Stomach (tissue), 9 donors: ENCODE measurements around the gene CDK11A. TPM values are rescaled to one million over a fixed set of nuclear protein-coding genes. Genes with fewer than 3 reads are reported as not detected.

Source experiments
- DNase-seq, 2 donors: peaks; one replicate each; pipeline versions ENCODE4 v3.0.0 to v3.0.0-alpha.2; 2013 to 2019
- H3K27ac ChIP-seq, 5 donors: fragments of 200-600 bp in 4 of 5; sonication (generic) in 4 of 5; one replicate each; pipeline ENCODE4 v1.5.1; 2013 to 2019; ENCODE audit warnings: mild to moderate bottlenecking in 1 of 5, moderate library complexity in 1 of 5
- H3K27me3 ChIP-seq, 3 donors: fragments of 200-600 bp; sonication (generic); one replicate each; pipeline ENCODE4 v1.5.1; 2017 to 2019; ENCODE audit warnings: mixed run types in 1 of 3
- H3K36me3 ChIP-seq, 4 donors: fragments of 200-600 bp; sonication (generic); 1 replicate in 3 of 4; 2 replicates in 1 of 4; pipeline ENCODE4 v1.5.1; 2016 to 2019
- H3K4me1 ChIP-seq, 4 donors: fragments of 200-600 bp; sonication (generic); one replicate each; pipeline ENCODE4 v1.5.1; 2016 to 2019
- H3K4me3 ChIP-seq, 4 donors: fragments of 200-600 bp; sonication (generic) in 3 of 4; one replicate each; pipeline ENCODE4 v1.5.1; 2016 to 2019; ENCODE audit warnings: mild to moderate bottlenecking in 1 of 4
- H3K9me3 ChIP-seq, 4 donors: fragments of 200-600 bp; sonication (generic); one replicate each; pipeline ENCODE4 v1.5.1; 2016 to 2019
- EP300 ChIP-seq: sonication (generic); formaldehyde crosslinking; IDR thresholded peaks from one replicate; pipeline ENCODE4 v1.6.1; 2017; ENCODE audit warnings: antibody characterized with exemption
- POLR2A ChIP-seq, 4 donors: fragments of 450-650 bp; IDR thresholded peaks; one replicate each; pipeline ENCODE4 v1.6.1; 2016; ENCODE audit warnings: antibody characterized with exemption in 4 of 4, control low read depth in 2 of 4, mild to moderate bottlenecking in 1 of 4, moderate library complexity in 1 of 4
- POLR2AphosphoS5 ChIP-seq, 3 donors: sonication (generic); formaldehyde crosslinking; IDR thresholded peaks; one replicate each; pipeline ENCODE4 v1.6.1; 2016; ENCODE audit warnings: antibody characterized with exemption in 3 of 3
- WGBS, 5 donors: extraction: QIAGEN DNeasy Blood & Tissue Kit in 3 of 5; methylation state at CpG; one replicate each; pipeline versions ENCODE4 v1.1.5 to v1.1.7; 2013 to 2018; 5-methylcytosine and 5-hydroxymethylcytosine counted together
- intact Hi-C: fragments of 100-400 bp; cut with DNase I; formaldehyde crosslinking; loops from one replicate; pipeline ENCODE4 v1.15.1; 2023; ENCODE audit warnings: low total_unique reads
- polyA plus RNA-seq, 3 donors: library from polyadenylated mRNA; stranded (reverse); fragments of 200-250 nt; gene quantifications; one replicate each; pipeline ENCODE4 v1.2.3, GENCODE V29; 2013
- total RNA-seq, 5 donors: library from RNA; depleted of rRNA; stranded (reverse); fragments of >200 nt; gene quantifications; one replicate each; pipeline versions ENCODE4 v1.1.0 to v1.2.3, GENCODE V29; 2014 to 2016
- TF ChIP-seq, protein P1 (sequence below), 7 experiments: fragments of 450-650 bp in 4 of 7; fragments of 200-600 bp in 3 of 7; sonication (generic) in 3 of 7; IDR thresholded peaks; one replicate each; pipeline ENCODE4 v1.5.1; 2016 to 2019; ENCODE audit warnings: antibody characterized with exemption in 7 of 7, control low read depth in 2 of 7, mild to moderate bottlenecking in 1 of 7
- donor health status: healthy with polysubstance abuse.
- donor health status: Bipolar disorder and iron deficiency.
- donor health status: healthy.

The CDK11A gene
- total and polyA plus RNA-seq, 8 donors: 27.3 to 233 (median 57.4) TPM

DNA sequence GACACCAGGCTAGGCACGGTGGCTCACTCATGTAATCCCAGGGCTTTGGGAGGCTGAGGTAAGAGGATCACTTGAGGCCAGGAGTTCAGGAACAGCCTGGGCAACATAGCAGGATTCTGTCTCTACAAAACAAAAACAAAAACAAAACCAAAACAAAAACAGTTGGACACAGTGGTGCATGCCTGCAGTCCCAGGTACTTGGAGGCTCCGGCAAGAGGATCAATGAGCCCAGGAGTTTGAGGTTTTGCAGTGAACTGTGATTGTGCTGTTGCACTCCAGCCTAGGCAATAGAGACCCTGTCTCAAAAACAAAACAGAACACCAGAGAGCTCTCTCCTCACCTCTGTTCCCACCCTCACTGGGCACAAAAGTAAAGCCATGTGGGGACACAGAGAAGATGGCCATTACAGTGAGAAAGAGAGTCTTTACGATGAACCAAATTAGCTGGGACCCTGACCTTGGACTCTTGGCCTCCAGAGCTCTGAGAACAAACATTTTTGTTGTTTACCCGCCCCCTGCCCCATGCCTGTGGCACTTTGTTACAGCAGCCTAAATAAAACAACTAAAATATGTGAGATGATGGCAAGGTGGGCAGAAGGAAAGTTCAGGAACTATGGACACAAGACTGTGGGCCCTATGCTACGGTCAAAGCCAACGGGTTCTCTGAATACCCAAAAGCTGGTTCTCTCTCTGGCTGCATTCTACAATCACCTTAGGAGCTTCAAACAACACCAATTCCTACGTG, 44.3 kb upstream of the CDK11A start:
- WGBS, 5 donors: 92 to 96% (median 92%) methylated on average over 7 of the region's 7 CpGs
- Histone ChIP-seq H3K9me3 (peaks cover 0 to 7% (median 3%) of the 10 kb centered on the region in 4 donors), H3K4me3 (no peak overlapping the region), H3K4me1 (peaks cover 0 to 5% (median 2%) of the 10 kb centered on the region in 4 donors), H3K36me3 (peaks cover 30 to 77% (median 65%) of the 10 kb centered on the region in 4 donors), H3K27me3 (no peaks in the 10 kb centered on the region), H3K27ac (no peak overlapping the region)
- no peak for DNase-seq
- TF ChIP-seq POLR2AphosphoS5 (IDR thresholded peaks at IDR 0.05): no peak
- TF ChIP-seq EP300: no peak
- TF ChIP-seq, protein P1, sequence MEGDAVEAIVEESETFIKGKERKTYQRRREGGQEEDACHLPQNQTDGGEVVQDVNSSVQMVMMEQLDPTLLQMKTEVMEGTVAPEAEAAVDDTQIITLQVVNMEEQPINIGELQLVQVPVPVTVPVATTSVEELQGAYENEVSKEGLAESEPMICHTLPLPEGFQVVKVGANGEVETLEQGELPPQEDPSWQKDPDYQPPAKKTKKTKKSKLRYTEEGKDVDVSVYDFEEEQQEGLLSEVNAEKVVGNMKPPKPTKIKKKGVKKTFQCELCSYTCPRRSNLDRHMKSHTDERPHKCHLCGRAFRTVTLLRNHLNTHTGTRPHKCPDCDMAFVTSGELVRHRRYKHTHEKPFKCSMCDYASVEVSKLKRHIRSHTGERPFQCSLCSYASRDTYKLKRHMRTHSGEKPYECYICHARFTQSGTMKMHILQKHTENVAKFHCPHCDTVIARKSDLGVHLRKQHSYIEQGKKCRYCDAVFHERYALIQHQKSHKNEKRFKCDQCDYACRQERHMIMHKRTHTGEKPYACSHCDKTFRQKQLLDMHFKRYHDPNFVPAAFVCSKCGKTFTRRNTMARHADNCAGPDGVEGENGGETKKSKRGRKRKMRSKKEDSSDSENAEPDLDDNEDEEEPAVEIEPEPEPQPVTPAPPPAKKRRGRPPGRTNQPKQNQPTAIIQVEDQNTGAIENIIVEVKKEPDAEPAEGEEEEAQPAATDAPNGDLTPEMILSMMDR (IDR thresholded peaks at IDR 0.05): no peak
- no peak for TF ChIP-seq POLR2A (IDR thresholded peaks at IDR 0.05)
- intact Hi-C loops: loop anchor here (10.0 kb wide), 1 partner anchor 136 kb away; no protein-coding TSS in a partner anchor

DNA sequence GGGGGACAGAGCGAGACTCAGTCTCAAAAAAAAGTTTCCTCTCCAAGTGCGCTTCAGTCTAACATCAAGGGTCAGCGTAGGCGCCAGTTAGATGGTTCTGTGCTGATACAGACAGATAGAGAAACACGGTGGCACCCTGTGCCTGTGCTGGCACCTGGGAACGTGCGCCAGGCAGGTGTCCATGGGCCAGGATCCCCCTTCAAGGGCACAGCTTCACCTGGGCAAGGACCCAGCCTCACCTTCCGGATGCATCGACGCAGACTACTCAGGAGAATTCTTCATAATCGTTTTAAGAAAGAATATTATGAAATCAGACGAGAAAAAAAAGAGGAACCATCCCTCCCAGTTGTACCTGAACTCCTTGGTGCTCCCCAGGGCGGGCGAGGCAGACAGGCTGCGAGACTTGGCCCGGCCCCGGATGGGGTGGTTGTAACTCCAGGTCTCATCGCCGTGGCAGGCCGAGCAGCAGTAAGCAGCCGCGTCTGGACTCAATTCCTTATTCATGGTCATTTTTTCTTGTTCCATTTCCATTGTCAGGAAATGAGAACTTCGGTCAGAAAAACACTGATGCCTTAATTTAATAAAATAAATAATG, 40.8 kb upstream of the CDK11A start:
- TF ChIP-seq POLR2AphosphoS5 (IDR thresholded peaks at IDR 0.05): no peak
- 85 to 88% (median 87%) methylated on average over 22 to 23 of the region's 23 CpGs for WGBS, 5 donors
- Histone ChIP-seq H3K27ac (no peak overlapping the region), H3K9me3 (no peaks in the 10 kb centered on the region), H3K27me3 (no peaks in the 10 kb centered on the region), H3K36me3 (peaks cover 40 to 84% (median 74%) of the 10 kb centered on the region in 4 donors), H3K4me3 (no peak overlapping the region), H3K4me1 (peaks cover under 1 to 8% (median 4%) of the 10 kb centered on the region in 4 donors)
- no peak for DNase-seq
- intact Hi-C loops: loop anchor here (10.0 kb wide), 1 partner anchor 140 kb away; no protein-coding TSS in a partner anchor

DNA sequence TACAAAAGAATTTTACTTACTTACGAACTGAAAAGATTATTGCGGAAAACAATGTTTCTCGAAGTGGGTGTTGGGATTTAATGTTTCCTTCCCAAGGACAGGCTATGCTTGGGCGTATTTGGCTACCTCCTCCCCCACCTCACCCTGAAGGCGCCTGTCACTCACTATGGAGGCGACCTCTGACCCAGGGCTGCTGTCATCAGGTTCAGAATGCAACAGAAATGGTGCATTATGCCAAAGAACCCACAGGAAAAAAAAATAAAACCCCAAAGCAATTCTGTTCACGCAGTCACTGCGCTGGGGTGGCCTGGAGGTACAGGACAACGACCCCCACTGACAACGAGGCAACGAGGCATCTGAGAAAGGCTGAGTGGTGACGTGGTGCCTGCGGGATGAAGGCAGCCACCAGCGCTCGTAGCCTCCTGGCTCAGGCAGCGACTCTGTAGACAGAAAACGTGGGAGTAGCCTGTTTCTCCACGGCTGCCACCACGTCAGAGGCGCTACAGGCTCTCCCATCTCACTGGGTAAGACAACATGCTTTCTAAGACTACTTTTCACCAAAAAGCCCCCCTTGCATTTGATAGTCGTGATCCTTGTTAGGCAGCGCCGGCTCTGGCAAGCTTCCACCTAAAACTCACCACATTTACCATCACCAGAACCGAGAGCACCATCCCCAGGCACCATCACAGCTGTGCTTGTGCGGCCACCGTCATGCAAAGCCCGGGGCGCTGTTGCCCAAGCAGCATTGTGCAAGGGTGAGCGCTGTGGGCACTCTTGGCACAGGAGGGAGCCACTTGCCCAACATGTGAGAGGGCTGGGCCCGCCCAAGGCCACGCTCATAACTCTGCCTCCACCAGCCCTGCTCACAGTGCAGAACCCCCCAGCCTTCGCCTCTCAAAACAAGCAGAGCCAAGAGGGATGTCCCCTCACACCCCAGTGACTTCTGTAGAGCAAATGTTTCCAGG, 39.8 kb upstream of the CDK11A start:
- Histone ChIP-seq H3K27me3 (no peaks in the 10 kb centered on the region), H3K27ac (no peak overlapping the region), H3K4me3 (no peak overlapping the region), H3K4me1 (peaks cover 10 to 19% (median 14%) of the 10 kb centered on the region in 4 donors), H3K36me3 (peaks cover 47 to 88% (median 78%) of the 10 kb centered on the region in 4 donors), H3K9me3 (no peaks in the 10 kb centered on the region)
- TF ChIP-seq POLR2AphosphoS5 (IDR thresholded peaks at IDR 0.05): no peak
- TF ChIP-seq EP300: no peak
- TF ChIP-seq, protein P1 (IDR thresholded peaks at IDR 0.05): no peak
- no peak for TF ChIP-seq POLR2A (IDR thresholded peaks at IDR 0.05)
- intact Hi-C loops: loop anchor here (10.0 kb wide), 1 partner anchor 141 kb away; no protein-coding TSS in a partner anchor
- peak in 1 of 2 donors; percentile 52 for DNase-seq
- 84 to 89% (median 86%) methylated on average over 20 to 32 of the region's 32 CpGs for WGBS, 5 donors

DNA sequence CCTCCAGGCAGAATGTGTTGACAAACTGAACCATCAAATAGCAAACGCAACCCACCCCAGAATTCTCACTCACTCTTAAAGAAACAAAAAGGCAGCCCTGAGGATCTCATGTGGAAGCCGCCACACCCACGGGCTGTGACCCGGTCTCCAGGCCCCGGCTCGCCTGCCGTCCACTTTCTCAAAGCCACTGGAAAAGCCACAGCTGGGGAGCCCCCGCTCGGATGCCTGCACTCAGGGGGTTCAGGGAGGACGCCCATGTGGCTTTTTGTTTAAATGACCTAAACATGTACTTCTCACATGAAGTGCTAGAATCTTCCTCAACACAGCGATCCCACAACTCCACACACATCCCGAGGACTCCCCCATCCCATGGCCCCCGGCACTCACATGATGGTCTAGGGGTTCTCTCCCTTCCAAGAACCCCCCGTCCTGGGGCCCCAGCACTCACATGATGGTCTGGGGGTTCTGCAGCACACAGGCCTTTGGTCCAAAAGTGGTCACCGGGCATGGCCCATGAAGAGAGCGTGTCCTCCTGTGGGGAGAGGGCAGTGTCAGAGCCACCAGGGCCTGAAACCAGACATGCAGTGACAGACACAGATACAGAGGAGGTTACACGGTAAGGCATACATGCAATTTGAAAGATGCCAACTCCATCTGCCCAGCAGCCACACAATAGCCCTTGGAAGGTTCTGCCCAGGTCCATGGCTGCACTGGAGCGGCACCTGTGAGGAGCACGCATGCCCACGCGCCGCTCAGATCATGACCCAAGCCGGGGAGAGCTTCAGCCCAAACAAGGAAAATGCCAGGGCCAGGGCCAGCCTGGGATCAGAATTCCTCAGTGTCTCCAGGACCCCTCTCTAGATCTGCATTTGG, 37.6 kb upstream of the CDK11A start:
- Histone ChIP-seq H3K27ac (peak overlapping the region in 1 of 5 donors; percentile 18), H3K36me3 (peaks cover 52 to 86% (median 82%) of the 10 kb centered on the region in 4 donors), H3K4me1 (peaks cover 23 to 37% (median 32%) of the 10 kb centered on the region in 4 donors), H3K9me3 (no peaks in the 10 kb centered on the region), H3K27me3 (no peaks in the 10 kb centered on the region), H3K4me3 (no peak overlapping the region)
- WGBS, 5 donors: 96 to 98% (median 97%) methylated on average over 23 of the region's 23 CpGs
- intact Hi-C loops: loop anchor here (10.0 kb wide), 1 partner anchor 143 kb away; no protein-coding TSS in a partner anchor
- no peak for DNase-seq
- no peak for TF ChIP-seq POLR2A (IDR thresholded peaks at IDR 0.05)
- TF ChIP-seq, protein P1 (IDR thresholded peaks at IDR 0.05): no peak
